Measurements from ENCODE around the gene OPTN.
"Not testable (repeated sequence)": the region's sequence is repeated elsewhere in the genome, so short reads cannot be mapped to it uniquely, and the experiment has no call there.

Gene OPTN

GRCh38 chr10:13099666-13100348 is at the start of gene OPTN:
Gene OPTN (plus strand): TSS chr10:13100163. CDS start chr10:13109123, 8,960 bp downstream.
- DNase-seq (ENCODE audit: low read depth) = peak; percentile 84
- peak; percentile 75 for TF ChIP-seq CTCF (IDR thresholded peaks at IDR 0.05; ENCODE audit: insufficient read depth, low read depth, low read length, missing control alignments)
- H3K4me3 ChIP-seq (ENCODE audit: low read length) = peak within 1 kb of the TSS; percentile 81

- DNase-seq (ENCODE audit: low read depth) = no peak
- TF ChIP-seq CTCF (IDR thresholded peaks at IDR 0.05; ENCODE audit: insufficient read depth, low read depth, low read length, missing control alignments) = no peak
- no peak overlapping the region for H3K4me3 ChIP-seq (ENCODE audit: low read length)
Measured at GRCh38 chr10:13051126-13051694, 48.8 kb upstream of the OPTN start.

GRCh38 chr10:13053208-13053607 is 46.8 kb upstream of the OPTN start:
- DNase-seq (ENCODE audit: low read depth); H3K4me3 ChIP-seq (ENCODE audit: low read length): not testable (repeated sequence)

- peak; percentile 88 for DNase-seq (ENCODE audit: low read depth)
- no peak for TF ChIP-seq CTCF (IDR thresholded peaks at IDR 0.05; ENCODE audit: insufficient read depth, low read depth, low read length, missing control alignments)
- no peak overlapping the region for H3K4me3 ChIP-seq (ENCODE audit: low read length)
Measured at GRCh38 chr10:13053794-13054462, 46.0 kb upstream of the OPTN start.

GRCh38 chr10:13054844-13055243 is 45.1 kb upstream of the OPTN start:
- no peak for DNase-seq (ENCODE audit: low read depth)
- TF ChIP-seq CTCF (IDR thresholded peaks at IDR 0.05; ENCODE audit: insufficient read depth, low read depth, low read length, missing control alignments) = no peak
- no peak overlapping the region for H3K4me3 ChIP-seq (ENCODE audit: low read length)

- no peak overlapping the region for H3K4me3 ChIP-seq (ENCODE audit: low read length)
- peak; percentile 49 for DNase-seq (ENCODE audit: low read depth)
- TF ChIP-seq CTCF (IDR thresholded peaks at IDR 0.05; ENCODE audit: insufficient read depth, low read depth, low read length, missing control alignments) = peak; percentile 80
Measured at GRCh38 chr10:13056456-13057077, 43.4 kb upstream of the OPTN start.

GRCh38 chr10:13062803-13063202 is 37.2 kb upstream of the OPTN start:
- DNase-seq (ENCODE audit: low read depth) = no peak
- no peak for TF ChIP-seq CTCF (IDR thresholded peaks at IDR 0.05; ENCODE audit: insufficient read depth, low read depth, low read length, missing control alignments)
- no peak overlapping the region for H3K4me3 ChIP-seq (ENCODE audit: low read length)
